HepG2 (cell line): ENCODE measurements around the gene HECTD1. TPM values are rescaled to one million over a fixed set of nuclear protein-coding genes. Genes with fewer than 3 reads are reported as not detected.

Experiments
- BHLHE40 ChIP-seq: IDR thresholded peaks from 2 replicates; pipeline ENCODE4 v1.6.1; 2011; ENCODE audit warnings: low read length, improper control_type of control experiment
- ERF ChIP-seq: IDR thresholded peaks from 2 replicates; pipeline ENCODE4 v1.6.1; 2018; ENCODE audit warnings: missing biosample characterization, missing genetic modification reagents
- FOSL1 ChIP-seq: sonication (generic); formaldehyde crosslinking; IDR thresholded peaks from 2 replicates; pipeline ENCODE4 v1.9.0; 2021; ENCODE audit warnings: missing genetic modification reagents, borderline replicate concordance
- HNF4G ChIP-seq, 2 experiments: sonication (generic) in 1 of 2; formaldehyde crosslinking in 1 of 2; IDR thresholded peaks; 2 replicates each; pipeline versions ENCODE4 v1.4.0 to v1.6.1; 2011 to 2020; ENCODE audit warnings: borderline replicate concordance in 2 of 2, low read depth in 2 of 2, mild to moderate bottlenecking in 2 of 2, low read length in 1 of 2, missing genetic modification reagents in 1 of 2, moderate library complexity in 1 of 2
- HOXA5 ChIP-seq: sonication (generic); formaldehyde crosslinking; IDR thresholded peaks from 2 replicates; pipeline ENCODE4 v1.4.0; 2020; ENCODE audit warnings: missing genetic modification reagents
- KAT8 ChIP-seq: IDR thresholded peaks from 2 replicates; pipeline ENCODE4 v1.6.1; 2016; ENCODE audit warnings: missing genetic modification reagents, missing compliant biosample characterization
- KLF6 ChIP-seq: IDR thresholded peaks from 2 replicates; pipeline ENCODE4 v1.8.0; 2016; ENCODE audit warnings: missing biosample characterization, missing genetic modification reagents
- SNAI1 ChIP-seq: sonication (generic); formaldehyde crosslinking; IDR thresholded peaks from 2 replicates; pipeline ENCODE4 v1.5.0; 2020; ENCODE audit warnings: mild to moderate bottlenecking, missing genetic modification reagents, borderline replicate concordance
- TBX3 ChIP-seq: fragments of 450-650 bp; IDR thresholded peaks from 2 replicates; pipeline ENCODE4 v1.6.1; 2017; ENCODE audit warnings: antibody characterized with exemption, mild to moderate bottlenecking, inconsistent platforms, borderline replicate concordance
- ZFP82 ChIP-seq: sonication (generic); formaldehyde crosslinking; IDR thresholded peaks from 2 replicates; pipeline ENCODE4 v1.5.1; 2020; ENCODE audit warnings: mild to moderate bottlenecking, missing genetic modification reagents, borderline replicate concordance
- ZNF317 ChIP-seq: sonication (generic); formaldehyde crosslinking; IDR thresholded peaks from 2 replicates; pipeline ENCODE4 v1.5.0; 2020; ENCODE audit warnings: mild to moderate bottlenecking, missing genetic modification reagents
- ZNF33A ChIP-seq: sonication (generic); formaldehyde crosslinking; IDR thresholded peaks from 2 replicates; pipeline ENCODE4 v1.5.1; 2020; ENCODE audit warnings: missing genetic modification reagents, mild to moderate bottlenecking, moderate library complexity, borderline replicate concordance
- ZNF549 ChIP-seq: sonication (generic); formaldehyde crosslinking; IDR thresholded peaks from 2 replicates; pipeline ENCODE4 v1.5.0; 2020; ENCODE audit warnings: missing genetic modification reagents
- ZNF670 ChIP-seq: sonication (generic); formaldehyde crosslinking; IDR thresholded peaks from 2 replicates; pipeline ENCODE4 v1.8.0; 2022; ENCODE audit warnings: mild to moderate bottlenecking, missing genetic modification reagents, borderline replicate concordance
- ZNF761 ChIP-seq: sonication (generic); formaldehyde crosslinking; conservative IDR thresholded peaks from 2 replicates; pipeline ENCODE4 v1.4.0; 2020; ENCODE audit warnings: mild to moderate bottlenecking, missing genetic modification reagents
- ZSCAN12 ChIP-seq: sonication (generic); formaldehyde crosslinking; IDR thresholded peaks from 2 replicates; pipeline ENCODE4 v1.9.0; 2021; ENCODE audit warnings: mild to moderate bottlenecking, missing genetic modification reagents
- polyA plus RNA-seq, 8 experiments: library from polyadenylated mRNA; depleted of rRNA in 3 of 8; stranded (reverse) in 7 of 8; unstranded in 1 of 8; fragments of >200 nt; fragmentation: Illumina TruSeq in 4 of 8; extraction: Trizol in 4 of 8; gene quantifications; 2 replicates each; pipeline versions ENCODE4 v1.2.1 to v1.2.3, GENCODE V29; 2011 to 2016; ENCODE audit warnings: low read depth in 4 of 8, missing spikeins in 1 of 8, mixed read lengths in 1 of 8; ENCODE audit not compliant: insufficient read depth in 1 of 8
- total RNA-seq, 5 experiments: library from RNA; depleted of rRNA; stranded (reverse); fragments of >200 nt; fragmentation: Illumina TruSeq; extraction: Trizol; gene quantifications; 2 replicates each; pipeline ENCODE4 v1.2.3, GENCODE V29; 2016; ENCODE audit warnings: low read depth in 1 of 5
- TF ChIP-seq, protein P1 (sequence below): sonication (generic); formaldehyde crosslinking; IDR thresholded peaks from 2 replicates; pipeline ENCODE4 v1.9.0; 2021; ENCODE audit warnings: missing genetic modification reagents, borderline replicate concordance
- TF ChIP-seq, protein P2 (sequence below): sonication (generic); formaldehyde crosslinking; IDR thresholded peaks from 2 replicates; pipeline ENCODE4 v1.5.0; 2020; ENCODE audit warnings: missing genetic modification reagents
- TF ChIP-seq, protein P3 (sequence below): sonication (generic); formaldehyde crosslinking; IDR thresholded peaks from 2 replicates; pipeline ENCODE4 v1.5.0; 2020; ENCODE audit warnings: mild to moderate bottlenecking, missing genetic modification reagents, borderline replicate concordance
- TF ChIP-seq, protein P4 (sequence below): sonication (generic); formaldehyde crosslinking; IDR thresholded peaks from 2 replicates; pipeline ENCODE4 v1.4.0; 2020; ENCODE audit warnings: mild to moderate bottlenecking, missing genetic modification reagents
- TF ChIP-seq, protein P5 (sequence below): sonication (generic); formaldehyde crosslinking; IDR thresholded peaks from 2 replicates; pipeline ENCODE4 v1.5.0; 2020; ENCODE audit warnings: missing genetic modification reagents

Gene HECTD1
- total and polyA plus RNA-seq, 2 of the 13 experiments (the other 11 are each of a cell fraction or from before 2014, with no cell fraction given) = 312 to 560 TPM

DNA sequence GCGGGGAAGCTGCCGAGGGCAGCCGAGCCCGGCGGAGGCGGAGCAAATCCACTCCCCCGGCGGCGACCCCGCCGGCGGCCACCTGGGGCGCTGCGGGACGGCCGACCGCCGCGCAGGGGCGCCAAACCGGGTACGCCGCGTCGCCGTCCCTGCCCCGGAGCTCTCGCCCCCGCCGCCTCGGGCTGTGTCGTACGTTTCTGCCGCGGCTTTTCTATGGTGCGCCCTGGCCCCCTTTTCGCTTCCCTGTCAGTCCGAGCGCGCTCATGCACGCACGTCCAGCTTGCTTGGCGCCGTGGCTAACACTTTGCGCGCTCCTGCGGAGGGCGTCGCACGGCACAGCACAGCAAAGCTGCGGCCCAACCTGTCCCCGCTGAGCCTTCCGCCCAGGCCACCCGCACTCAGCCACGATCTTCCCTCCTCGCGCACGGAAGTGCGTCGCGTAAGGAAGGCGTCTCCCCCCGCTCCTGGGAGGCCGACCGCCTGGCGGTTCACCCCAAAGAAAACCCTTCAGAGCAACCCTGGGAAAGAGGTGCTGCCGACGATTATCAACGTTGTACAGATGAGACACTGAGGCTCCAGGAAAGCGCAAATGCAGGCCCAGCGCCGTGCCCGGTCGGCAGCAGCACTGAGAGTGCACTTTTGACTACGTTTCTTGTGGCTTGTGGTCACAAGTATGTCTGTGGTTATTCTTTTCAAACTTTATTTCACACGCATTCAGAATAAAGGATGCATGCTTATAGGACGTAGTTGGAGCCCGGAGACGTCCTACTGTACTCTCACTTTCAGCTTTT lies at the start of gene HECTD1 (continued):
- TF ChIP-seq, protein P1, sequence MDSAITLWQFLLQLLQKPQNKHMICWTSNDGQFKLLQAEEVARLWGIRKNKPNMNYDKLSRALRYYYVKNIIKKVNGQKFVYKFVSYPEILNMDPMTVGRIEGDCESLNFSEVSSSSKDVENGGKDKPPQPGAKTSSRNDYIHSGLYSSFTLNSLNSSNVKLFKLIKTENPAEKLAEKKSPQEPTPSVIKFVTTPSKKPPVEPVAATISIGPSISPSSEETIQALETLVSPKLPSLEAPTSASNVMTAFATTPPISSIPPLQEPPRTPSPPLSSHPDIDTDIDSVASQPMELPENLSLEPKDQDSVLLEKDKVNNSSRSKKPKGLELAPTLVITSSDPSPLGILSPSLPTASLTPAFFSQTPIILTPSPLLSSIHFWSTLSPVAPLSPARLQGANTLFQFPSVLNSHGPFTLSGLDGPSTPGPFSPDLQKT (CRISPR knock-in tag) = peak; percentile 93; the same call in 1 of the 2 replicates
- TF ChIP-seq, protein P2, sequence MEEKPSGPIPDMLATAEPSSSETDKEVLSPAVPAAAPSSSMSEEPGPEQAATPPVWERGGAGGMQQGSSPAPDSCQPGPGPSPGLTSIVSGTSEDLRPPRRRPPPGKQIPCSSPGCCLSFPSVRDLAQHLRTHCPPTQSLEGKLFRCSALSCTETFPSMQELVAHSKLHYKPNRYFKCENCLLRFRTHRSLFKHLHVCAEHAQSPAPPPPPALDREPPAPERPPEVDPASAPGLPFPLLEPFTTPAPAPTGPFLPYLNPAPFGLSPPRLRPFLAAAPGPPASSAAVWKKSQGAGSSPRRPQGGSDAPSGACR (CRISPR knock-in tag) = peak; percentile 99
- peak; percentile 96 for TF ChIP-seq KAT8 (CRISPR knock-in tag)
- TF ChIP-seq ZSCAN12 (CRISPR knock-in tag) = peak; percentile 31
- peak; percentile 92; the same call in 1 of the 2 replicates for TF ChIP-seq ZNF670
- peak; percentile 98 for TF ChIP-seq SNAI1 (CRISPR knock-in tag)
- TF ChIP-seq, protein P3, sequence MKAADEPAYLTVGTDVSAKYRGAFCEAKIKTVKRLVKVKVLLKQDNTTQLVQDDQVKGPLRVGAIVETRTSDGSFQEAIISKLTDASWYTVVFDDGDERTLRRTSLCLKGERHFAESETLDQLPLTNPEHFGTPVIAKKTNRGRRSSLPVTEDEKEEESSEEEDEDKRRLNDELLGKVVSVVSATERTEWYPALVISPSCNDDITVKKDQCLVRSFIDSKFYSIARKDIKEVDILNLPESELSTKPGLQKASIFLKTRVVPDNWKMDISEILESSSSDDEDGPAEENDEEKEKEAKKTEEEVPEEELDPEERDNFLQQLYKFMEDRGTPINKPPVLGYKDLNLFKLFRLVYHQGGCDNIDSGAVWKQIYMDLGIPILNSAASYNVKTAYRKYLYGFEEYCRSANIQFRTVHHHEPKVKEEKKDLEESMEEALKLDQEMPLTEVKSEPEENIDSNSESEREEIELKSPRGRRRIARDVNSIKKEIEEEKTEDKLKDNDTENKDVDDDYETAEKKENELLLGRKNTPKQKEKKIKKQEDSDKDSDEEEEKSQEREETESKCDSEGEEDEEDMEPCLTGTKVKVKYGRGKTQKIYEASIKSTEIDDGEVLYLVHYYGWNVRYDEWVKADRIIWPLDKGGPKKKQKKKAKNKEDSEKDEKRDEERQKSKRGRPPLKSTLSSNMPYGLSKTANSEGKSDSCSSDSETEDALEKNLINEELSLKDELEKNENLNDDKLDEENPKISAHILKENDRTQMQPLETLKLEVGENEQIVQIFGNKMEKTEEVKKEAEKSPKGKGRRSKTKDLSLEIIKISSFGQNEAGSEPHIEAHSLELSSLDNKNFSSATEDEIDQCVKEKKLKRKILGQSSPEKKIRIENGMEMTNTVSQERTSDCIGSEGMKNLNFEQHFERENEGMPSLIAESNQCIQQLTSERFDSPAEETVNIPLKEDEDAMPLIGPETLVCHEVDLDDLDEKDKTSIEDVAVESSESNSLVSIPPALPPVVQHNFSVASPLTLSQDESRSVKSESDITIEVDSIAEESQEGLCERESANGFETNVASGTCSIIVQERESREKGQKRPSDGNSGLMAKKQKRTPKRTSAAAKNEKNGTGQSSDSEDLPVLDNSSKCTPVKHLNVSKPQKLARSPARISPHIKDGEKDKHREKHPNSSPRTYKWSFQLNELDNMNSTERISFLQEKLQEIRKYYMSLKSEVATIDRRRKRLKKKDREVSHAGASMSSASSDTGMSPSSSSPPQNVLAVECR = peak; percentile 98
- TF ChIP-seq HOXA5 (CRISPR knock-in tag) = peak; percentile 98
- peak; percentile 100 for TF ChIP-seq ZNF761 (CRISPR knock-in tag)
- peak; percentile 77 for TF ChIP-seq TBX3
- TF ChIP-seq ERF (CRISPR knock-in tag) = peak; percentile 100
- TF ChIP-seq, protein P4, sequence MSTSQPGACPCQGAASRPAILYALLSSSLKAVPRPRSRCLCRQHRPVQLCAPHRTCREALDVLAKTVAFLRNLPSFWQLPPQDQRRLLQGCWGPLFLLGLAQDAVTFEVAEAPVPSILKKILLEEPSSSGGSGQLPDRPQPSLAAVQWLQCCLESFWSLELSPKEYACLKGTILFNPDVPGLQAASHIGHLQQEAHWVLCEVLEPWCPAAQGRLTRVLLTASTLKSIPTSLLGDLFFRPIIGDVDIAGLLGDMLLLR (CRISPR knock-in tag) = peak; percentile 99
- peak; percentile 95 for TF ChIP-seq ZNF317 (CRISPR knock-in tag)
- peak; percentile 62; the same call in 1 of the 2 replicates for TF ChIP-seq HNF4G (IDR thresholded peaks at IDR 0.05; ENCODE audit: borderline replicate concordance, low read depth, low read length)
- peak; percentile 64 for TF ChIP-seq HNF4G (CRISPR knock-in tag; IDR thresholded peaks at IDR 0.05; ENCODE audit: borderline replicate concordance, low read depth)
- TF ChIP-seq ZNF33A (CRISPR knock-in tag) = no peak; the same call in 1 of the 2 replicates
- peak; percentile 100; the same call in 1 of the 2 replicates for TF ChIP-seq ZFP82 (CRISPR knock-in tag)
- TF ChIP-seq BHLHE40 = peak; percentile 32
- TF ChIP-seq, protein P5, sequence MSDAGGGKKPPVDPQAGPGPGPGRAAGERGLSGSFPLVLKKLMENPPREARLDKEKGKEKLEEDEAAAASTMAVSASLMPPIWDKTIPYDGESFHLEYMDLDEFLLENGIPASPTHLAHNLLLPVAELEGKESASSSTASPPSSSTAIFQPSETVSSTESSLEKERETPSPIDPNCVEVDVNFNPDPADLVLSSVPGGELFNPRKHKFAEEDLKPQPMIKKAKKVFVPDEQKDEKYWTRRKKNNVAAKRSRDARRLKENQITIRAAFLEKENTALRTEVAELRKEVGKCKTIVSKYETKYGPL = peak; percentile 81
- 0 out of 2 replicates have a peak, but pooled peaks have one; percentile 5 for TF ChIP-seq FOSL1
- TF ChIP-seq KLF6 (CRISPR knock-in tag) = peak; percentile 99
- peak; percentile 90; the same call in 1 of the 2 replicates for TF ChIP-seq ZNF549
